ENCODE results near the gene TPCN2. TPM values are rescaled to one million over a fixed set of nuclear protein-coding genes. Genes with fewer than 3 reads are reported as not detected.

TPCN2 gene
- total RNA-seq, 2 experiments from 2014 or later = 16.0 to 17.0 TPM

DNA sequence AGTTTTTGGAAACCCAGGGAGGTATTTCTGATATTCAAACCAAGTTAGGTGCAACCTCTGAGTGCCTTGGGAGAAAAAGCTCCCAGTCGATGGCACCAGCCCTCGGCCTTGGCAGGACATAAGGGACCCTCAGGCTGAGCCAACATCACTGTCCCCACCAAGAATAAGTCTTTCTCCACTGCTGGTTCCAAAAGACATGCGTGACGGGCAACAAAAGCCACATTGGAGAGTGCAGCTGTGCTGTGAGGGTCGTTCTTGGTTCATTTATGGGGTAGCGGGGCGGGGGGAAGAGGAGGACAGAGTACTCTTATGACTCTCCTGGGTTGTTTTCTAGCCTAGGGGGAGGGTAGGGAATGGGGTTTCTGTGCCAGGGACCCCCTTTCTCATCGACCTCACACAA lies 11.2 kb upstream of the TPCN2 start:
- Mint-ChIP-seq H3K9me3 (no peaks in the 10 kb centered on the region), H3K4me3 (no peak overlapping the region), H3K36me3 (ENCODE audit: low read depth) (no peaks in the 10 kb centered on the region), H3K27me3 (no peaks in the 10 kb centered on the region), H3K4me1 (ENCODE audit: low read depth) (peaks cover 19% of the 10 kb centered on the region), H3K27ac (no peak overlapping the region)
- ATAC-seq (no peak), DNase-seq (no peak)
- intact Hi-C loops (cut with micrococcal nuclease) = no loop called here
- CTCF ChIA-PET = no interaction called here
- POLR2A ChIA-PET = no interaction called here
- TF ChIP-seq, protein P1, sequence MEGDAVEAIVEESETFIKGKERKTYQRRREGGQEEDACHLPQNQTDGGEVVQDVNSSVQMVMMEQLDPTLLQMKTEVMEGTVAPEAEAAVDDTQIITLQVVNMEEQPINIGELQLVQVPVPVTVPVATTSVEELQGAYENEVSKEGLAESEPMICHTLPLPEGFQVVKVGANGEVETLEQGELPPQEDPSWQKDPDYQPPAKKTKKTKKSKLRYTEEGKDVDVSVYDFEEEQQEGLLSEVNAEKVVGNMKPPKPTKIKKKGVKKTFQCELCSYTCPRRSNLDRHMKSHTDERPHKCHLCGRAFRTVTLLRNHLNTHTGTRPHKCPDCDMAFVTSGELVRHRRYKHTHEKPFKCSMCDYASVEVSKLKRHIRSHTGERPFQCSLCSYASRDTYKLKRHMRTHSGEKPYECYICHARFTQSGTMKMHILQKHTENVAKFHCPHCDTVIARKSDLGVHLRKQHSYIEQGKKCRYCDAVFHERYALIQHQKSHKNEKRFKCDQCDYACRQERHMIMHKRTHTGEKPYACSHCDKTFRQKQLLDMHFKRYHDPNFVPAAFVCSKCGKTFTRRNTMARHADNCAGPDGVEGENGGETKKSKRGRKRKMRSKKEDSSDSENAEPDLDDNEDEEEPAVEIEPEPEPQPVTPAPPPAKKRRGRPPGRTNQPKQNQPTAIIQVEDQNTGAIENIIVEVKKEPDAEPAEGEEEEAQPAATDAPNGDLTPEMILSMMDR (IDR thresholded peaks at IDR 0.05) = no peak

DNA sequence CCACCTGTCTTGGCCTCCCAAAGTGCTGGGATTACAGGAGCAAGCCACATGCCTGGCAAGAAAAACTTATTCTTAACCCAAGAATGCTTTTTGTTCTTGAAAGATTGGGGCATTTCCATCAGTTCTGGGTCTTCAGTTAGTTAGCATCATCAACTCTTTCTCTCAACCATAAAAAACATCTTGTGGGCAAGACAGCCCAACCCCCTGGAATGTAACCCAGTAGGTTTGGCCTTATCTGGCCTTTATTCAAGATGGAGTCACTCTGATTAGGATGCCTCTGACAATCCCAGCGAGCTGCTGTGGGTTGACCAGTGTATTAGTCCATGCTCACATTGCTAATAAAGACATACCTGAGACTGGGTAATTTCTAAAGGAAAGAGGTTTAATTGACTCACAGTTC lies 9.2 kb upstream of the TPCN2 start:
- TF ChIP-seq, protein P1 (IDR thresholded peaks at IDR 0.05) = no peak
- ATAC-seq (no peak), DNase-seq (no peak)
- H3K4me1 Mint-ChIP-seq (ENCODE audit: low read depth) = peaks cover 19% of the 10 kb centered on the region
- ChIA-PET CTCF (no interaction called here), POLR2A (no interaction called here)
- intact Hi-C loops (cut with micrococcal nuclease) = no loop called here
- H3K27ac Mint-ChIP-seq = no peak overlapping the region
- no peaks in the 10 kb centered on the region for H3K9me3 Mint-ChIP-seq
- H3K4me3 Mint-ChIP-seq = no peak overlapping the region
- H3K36me3 Mint-ChIP-seq (ENCODE audit: low read depth) = no peaks in the 10 kb centered on the region
- H3K27me3 Mint-ChIP-seq = no peaks in the 10 kb centered on the region

DNA sequence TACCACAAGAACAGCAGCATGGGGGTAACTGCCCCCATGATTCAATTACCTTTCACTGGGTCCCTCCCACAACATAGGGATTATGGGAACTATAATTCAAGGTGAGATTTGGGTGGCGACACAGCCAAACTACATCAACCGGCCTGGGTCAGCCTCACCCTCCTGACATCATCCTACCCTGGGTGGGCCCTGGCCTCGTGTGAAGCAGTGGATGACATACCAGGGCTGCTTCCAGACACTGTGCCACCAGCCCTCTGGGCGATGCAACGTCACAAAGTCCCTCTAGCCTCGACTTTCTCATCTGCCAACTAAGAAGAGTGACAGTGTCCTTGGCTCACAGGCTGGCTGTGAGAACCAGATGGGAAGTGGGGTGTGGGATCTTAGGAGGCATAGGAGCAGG lies 8.7 kb upstream of the TPCN2 start:
- Mint-ChIP-seq H3K27ac (no peak overlapping the region), H3K4me1 (ENCODE audit: low read depth) (peaks cover 19% of the 10 kb centered on the region), H3K9me3 (no peaks in the 10 kb centered on the region), H3K4me3 (no peak overlapping the region), H3K36me3 (ENCODE audit: low read depth) (no peaks in the 10 kb centered on the region), H3K27me3 (no peaks in the 10 kb centered on the region)
- DNase-seq (no peak), ATAC-seq (no peak)
- CTCF ChIA-PET = no interaction called here
- TF ChIP-seq, protein P1 (IDR thresholded peaks at IDR 0.05) = no peak
- POLR2A ChIA-PET = interaction anchor here (1.0 kb wide), 1 partner anchor 9 kb away, joined by 4 read pairs; no protein-coding TSS in a partner anchor
- intact Hi-C loops (cut with micrococcal nuclease) = no loop called here

DNA sequence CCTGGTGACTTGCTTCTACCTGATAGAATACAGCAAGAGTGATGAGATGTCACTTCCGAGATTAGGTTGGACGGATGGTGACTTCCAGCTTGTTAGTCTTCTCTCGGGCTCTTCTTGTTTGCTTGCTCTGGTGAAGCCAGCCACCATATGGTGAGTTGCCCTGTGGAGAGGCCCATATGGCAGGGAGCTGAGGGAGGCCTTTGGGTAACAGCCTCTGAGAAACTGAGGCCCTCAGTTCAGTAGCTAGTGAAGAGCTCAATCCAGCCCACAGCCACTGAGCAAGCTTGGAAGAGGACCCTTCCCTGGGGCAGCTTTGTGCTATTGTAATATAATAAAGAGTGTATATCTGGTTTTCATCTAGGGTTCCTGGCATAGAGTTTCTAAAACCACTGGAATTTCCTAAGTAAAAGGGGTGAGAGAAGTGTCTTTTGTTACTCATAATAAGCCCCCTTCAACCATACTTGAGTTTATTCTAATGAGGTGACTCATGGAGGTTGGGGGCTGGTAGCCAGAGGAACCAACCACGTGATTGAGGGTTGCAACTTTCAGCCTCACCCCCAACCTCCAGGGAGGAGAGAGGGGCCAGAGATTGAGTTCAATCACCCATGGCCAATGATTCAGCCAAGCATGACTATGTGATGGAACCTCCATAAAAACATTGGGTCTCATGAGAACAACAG lies 8.0 kb upstream of the TPCN2 start:
- intact Hi-C loops (cut with micrococcal nuclease) = no loop called here
- peak; percentile 91 for ATAC-seq
- POLR2A ChIA-PET = interaction anchor here (1.0 kb wide), 1 partner anchor 10 kb away, joined by 4 read pairs; no protein-coding TSS in a partner anchor

DNA sequence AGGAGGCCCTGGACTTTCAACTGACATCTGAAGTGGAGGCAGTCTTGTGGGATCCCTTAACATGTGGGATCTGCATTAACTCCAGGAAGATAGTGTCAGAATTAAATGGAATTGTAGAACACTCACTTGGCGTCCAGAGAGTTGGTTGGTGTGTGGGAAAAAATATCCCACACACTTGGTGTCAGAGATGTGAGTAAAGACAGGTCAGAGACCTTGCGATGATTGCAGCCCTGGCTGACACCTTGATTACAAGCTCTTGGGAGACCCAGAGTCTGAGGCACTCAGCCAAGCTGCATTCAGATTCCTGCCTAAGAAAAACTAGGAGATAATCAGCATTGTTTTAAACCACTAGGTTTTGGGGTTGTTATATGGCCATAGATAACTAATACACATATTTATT lies 7.2 kb upstream of the TPCN2 start:
- Mint-ChIP-seq H3K4me3 (no peak overlapping the region), H3K27ac (peak overlapping the region; percentile 56), H3K36me3 (ENCODE audit: low read depth) (no peaks in the 10 kb centered on the region), H3K4me1 (ENCODE audit: low read depth) (peaks cover 19% of the 10 kb centered on the region), H3K9me3 (no peaks in the 10 kb centered on the region), H3K27me3 (no peaks in the 10 kb centered on the region)
- ATAC-seq = no peak
- intact Hi-C loops (cut with micrococcal nuclease) = no loop called here
- no peak for DNase-seq
- ChIA-PET POLR2A (no interaction called here), CTCF (no interaction called here)
- TF ChIP-seq, protein P1 (IDR thresholded peaks at IDR 0.05) = no peak

More for the DNA sequence above, 8.0 kb upstream of the TPCN2 start:
- H3K36me3 Mint-ChIP-seq (ENCODE audit: low read depth) = no peaks in the 10 kb centered on the region
- peaks cover 19% of the 10 kb centered on the region for H3K4me1 Mint-ChIP-seq (ENCODE audit: low read depth)
- no peak overlapping the region for H3K4me3 Mint-ChIP-seq
- no peaks in the 10 kb centered on the region for H3K27me3 Mint-ChIP-seq
- CTCF ChIA-PET = no interaction called here
- DNase-seq = peak; percentile 76
- peak overlapping the region; percentile 56 for H3K27ac Mint-ChIP-seq
- TF ChIP-seq, protein P1 (IDR thresholded peaks at IDR 0.05) = no peak
- H3K9me3 Mint-ChIP-seq = no peaks in the 10 kb centered on the region
